ENCODE data around the gene BCL11A.

Gene BCL11A

DNA sequence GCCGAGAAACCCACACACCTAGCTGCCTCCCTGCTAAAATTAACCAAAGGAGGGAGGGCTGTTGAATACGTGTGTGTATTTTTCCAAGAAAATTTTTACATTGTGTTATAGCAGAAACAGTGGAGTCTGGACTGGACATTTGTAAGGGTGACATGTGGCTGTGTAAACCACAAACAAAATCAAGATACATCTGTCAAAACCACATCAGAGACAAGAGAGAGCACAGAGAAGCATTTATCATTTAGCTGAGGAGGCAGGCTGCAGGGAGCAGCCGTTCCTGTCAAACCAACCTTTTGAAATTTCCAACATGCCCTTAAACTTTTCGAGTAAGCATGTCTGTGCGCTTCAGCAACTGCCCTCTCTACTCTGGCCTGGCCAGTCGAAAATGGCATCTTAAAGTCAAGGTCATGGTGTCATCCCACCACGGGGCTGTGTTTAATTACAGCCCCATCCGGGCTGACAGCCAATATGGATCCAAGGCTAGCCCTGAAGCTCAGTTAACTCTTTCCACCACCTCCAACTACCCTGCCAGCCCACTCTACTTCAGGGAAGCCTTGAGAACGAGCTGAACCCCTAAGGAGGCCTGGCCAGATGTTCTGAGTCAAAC, 8.4 kb downstream of the BCL11A start:
- DNase-seq (no peak), ATAC-seq (no peak)

DNA sequence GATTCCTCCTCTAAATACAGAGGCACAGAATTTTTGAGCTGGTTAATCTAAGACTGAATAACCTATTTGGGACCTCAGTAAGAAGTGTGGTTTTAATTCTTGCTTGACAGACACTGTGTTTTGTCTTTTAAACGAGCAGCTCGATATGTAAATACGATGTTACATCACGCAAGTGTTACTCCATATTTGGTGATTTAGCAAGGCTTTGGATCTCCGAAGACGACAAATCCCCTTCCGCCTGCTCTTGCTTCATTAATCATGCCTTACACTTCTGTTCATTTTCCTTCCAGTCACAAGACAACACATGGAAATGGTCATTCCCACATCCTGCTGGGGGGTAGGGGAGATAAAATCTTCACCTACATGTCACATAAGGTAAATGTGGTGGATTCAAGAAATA, 9.4 kb downstream of the BCL11A start:
- DNase-seq = no peak

DNA sequence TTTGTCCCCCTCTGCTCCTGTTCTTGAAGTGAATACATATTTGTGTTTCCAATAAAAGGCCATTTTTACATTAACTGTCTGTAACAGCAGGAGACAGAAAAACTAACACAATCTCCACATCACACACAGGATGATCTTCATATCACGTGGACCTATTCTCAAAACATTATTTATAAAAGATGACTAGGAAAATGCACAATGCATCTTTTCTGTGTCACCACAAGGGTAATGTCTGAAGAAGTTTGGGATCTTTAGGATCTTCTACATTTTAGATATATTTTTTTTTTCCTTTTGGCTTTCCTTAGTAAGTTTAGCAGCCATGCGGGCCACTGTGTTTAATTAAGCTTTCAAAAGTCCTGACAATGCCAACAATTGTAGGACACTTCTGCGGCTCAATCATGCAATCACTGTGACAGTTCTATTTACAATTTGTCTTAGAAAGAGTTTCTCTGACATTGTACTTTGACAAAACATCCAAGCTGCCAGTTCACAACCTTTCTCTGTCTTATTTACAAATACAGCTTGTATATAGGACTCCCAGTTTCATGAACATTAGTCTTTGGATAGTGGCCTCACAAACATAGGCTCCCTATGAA, 12.3 kb downstream of the BCL11A start:
- ATAC-seq = no peak
- DNase-seq = no peak

More for the DNA sequence above, 9.4 kb downstream of the BCL11A start:
- ATAC-seq = no peak

DNA sequence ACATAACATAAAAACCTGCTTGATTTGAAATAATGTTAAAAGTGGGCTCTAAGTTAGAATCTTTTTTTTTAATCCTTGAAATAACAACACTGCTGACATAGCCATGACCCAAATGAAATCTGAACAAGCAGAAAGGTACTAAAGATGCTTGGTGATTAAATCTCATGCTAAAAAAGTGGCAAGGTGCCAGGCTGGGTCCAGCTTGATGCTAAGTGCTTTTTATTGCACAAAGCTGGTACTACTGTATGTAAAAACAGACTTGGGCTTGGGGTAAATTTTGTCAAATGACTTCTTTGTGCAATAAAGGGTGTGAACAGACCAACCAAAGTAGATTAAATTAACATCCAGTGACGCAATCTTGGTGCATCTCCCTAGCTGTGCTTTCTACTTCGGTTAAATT, 13.4 kb downstream of the BCL11A start:
- DNase-seq (no peak), ATAC-seq (no peak)

DNA sequence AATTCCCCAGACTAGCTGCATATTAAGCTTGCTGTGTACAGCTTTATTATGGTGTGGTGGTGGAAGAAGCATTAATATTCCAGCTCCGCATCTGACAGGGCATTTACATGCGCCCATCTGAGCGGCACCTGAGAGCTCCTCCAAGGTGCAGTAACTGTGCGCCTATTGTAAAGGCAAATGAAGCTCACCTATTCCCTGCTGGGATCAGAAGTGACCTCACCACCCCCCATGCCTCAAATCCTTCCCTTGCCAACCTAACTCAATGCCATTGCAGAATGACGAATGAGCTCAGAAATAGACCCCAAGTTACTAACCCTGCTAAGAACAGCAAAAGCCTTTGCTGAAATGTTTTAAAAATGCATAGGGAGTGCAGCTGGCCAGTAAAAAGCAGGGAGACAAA, 14.3 kb downstream of the BCL11A start:
- no peak for ATAC-seq
- DNase-seq = no peak

DNA sequence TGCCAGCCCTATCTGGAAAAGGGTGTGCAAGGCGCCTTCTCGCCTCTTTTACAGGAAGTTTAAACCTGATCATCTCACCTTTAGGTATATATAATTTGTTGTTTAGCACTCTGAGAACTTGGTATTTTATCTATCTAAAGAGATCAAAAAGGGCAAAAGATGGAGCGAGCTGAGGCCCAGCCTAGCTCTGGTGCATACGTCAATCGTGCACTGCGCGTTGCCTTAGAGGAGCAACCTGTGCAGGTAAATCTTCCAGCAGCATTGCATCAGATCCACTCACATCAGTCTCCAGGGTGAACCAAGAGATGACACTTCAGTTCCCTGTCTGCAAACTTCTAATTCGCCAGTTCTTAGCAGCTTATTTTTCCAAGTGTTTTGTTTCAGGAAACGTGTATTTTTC, 15.4 kb downstream of the BCL11A start:
- ATAC-seq = no peak

DNA sequence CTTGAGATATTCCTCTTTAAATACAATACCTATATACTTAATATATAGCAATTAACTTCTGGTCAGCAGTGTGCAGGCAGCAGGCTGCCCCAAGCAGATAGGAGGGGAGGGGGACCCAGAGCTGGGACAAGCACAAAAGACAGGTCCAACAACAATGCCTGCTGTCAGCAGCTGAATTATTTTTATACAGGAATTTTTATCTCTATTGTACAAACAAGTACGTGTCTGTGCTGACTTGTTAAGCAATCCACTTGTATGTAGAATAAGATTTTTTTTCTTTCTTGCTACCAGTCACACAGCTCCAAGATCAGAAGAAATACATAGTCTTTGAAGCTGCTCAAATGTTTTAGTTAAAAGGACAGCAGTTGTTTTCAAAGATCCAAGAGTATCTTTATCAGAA, 16.7 kb downstream of the BCL11A start:
- ATAC-seq = no peak
- no peak for DNase-seq

More for the DNA sequence above, 15.4 kb downstream of the BCL11A start:
- DNase-seq = no peak

DNA sequence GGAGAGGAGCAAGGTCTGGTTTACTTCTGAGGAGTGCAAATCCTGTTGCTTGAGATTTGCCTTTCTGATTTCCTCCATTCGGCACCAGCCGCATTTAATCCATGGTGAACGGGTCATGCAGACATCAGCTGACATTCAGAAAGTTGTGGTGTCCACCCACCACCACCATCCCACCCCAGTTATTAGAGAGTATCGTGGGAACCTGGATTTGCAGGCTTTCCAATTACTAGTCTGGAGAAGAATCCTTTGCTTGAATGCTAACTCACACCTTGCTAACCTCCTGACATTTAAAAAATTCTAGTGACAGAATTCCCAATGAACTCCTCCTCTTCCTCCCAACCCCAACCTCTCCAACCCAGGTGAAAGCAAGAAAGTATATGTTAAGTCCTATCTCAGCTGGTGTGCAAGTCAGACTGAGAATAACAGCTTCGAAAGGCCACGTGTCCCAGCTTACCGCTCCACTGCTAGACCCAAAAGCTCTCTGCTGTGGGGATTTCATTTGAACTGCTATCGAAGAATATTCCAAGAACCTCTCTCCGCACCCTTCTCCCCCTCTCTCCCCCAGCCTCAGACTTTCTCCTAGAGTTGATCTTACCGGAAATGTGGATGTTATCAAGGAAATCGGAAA, 17.7 kb downstream of the BCL11A start:
- DNase-seq = no peak
- ATAC-seq = no peak

DNA sequence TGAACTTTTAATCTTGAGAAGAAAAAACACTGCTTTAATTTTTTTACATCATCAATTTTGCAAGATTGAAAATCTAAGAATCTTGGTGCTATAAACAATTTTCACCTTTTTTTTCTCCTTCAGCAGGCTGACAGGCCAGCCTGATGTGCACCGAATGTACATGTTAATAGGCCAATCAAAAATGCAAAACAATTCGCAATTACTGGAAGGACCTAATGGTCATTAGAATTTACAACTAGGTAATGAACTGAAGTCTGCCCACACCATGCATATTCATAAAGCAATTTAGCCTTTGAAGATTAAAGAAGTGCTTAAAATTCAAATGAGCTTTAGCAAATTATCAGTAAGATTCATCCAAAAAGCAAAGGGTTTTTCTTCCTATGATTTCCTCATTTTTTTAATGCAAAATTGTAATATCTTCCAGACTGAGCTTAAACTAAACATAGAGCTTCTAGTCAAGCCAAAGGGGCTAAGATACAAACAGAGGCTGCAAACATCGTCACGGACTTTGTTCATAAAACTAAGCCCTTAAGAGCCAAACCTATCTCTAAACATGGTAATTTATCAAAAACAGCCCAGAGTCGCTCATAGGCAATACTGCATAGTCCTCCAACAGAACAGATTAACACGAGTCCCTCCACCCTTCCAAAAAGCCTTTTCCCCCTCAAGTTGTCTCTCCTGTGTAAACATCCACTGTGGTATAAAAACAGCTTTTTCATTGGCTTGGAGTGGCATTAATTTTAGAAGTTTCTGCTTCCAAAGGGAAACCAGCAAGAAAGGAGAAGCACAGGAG, 18.4 kb downstream of the BCL11A start:
- no peak for DNase-seq
- ATAC-seq = no peak

DNA sequence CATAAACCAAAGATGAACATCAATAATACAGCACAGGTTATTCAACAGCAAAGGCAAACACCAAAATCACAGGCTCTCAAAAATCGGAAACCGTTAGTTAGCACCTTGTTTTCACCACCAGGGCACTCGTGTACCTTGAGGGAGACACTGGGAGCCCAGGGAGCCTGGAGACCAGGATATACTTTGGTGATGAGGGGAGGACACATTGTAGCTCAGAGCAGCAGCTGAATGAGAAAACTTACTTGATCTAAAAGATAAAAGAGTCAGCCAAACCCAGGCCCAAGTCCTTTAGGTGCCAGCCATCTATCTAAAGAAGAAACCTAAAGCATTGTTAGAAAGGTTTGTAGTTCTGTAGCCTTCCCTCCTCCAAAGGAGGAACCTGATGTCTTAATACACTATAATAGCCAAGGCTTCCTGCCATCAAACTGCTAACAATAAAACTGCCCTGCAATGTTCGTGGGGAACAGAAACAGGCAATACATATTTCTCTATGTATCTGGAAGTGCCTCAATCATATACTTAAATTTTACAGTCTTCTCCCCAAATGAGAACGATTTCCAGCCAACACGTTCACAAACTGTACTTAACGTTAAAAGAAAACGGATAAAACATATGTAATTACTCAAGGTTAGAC, 19.3 kb downstream of the BCL11A start:
- no peak for DNase-seq
- ATAC-seq = no peak

DNA sequence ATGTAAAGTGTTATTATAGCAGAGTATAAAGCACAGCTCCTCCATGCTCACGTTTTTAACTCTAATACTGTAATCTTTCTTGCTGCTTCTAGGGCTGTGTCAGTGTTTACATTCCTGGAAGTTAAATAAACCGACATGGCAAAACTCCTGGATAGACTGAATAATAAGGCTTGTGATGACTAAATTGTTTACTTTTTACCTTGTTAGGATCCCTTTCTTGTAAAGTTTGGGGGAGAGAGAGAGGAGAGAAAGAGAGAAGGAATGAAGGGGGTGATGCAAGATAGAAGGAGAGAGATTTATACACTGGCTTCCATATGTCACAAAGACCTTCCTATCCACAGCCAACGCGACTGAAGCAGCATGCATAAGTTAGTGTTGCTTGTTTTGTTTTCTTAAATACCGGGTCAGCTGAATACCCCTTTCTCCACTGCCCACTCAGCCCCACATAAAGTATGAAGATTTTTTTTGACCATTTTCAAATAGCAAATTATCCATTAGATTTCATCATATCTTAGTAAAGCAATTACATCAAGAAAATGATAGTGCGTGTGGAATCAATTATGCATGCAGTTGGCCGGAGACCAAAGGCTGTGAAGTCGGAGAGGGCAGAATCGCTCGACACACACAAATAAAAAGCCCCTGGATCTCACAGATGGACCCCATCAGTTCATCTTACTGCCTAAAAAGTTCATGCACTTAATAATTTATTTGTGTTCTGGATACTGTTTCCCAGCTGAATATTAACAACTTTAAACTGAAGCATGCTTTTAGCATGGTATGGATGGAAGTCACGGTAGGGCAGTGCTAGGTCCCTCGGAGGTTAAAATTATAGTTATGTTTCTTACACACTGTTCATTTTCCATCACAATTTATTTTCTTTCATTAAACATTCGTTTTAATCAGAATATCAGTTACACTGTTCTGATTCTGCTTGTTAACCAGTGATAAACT, 20.1 kb downstream of the BCL11A start:
- no peak for ATAC-seq
- no peak for DNase-seq

DNA sequence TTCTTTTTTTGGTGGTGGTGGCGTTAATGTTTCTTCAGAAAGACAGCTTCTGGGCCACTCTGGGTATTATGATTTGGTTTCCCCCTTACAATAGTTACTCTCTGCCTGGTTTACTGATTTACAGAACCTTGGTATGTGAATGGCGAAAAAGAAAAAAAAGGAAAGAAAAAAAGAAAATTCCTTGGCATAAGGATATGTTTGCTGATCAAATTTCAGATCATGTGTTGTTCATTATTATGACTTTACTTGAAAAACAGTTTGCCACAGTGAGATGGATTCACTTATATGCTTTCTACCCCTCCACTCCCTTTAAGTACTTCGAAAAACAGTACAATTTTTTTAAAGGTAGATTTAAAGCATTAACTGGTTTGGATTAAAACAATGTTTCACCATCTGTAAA, 21.0 kb downstream of the BCL11A start:
- DNase-seq = no peak
- no peak for ATAC-seq

DNA sequence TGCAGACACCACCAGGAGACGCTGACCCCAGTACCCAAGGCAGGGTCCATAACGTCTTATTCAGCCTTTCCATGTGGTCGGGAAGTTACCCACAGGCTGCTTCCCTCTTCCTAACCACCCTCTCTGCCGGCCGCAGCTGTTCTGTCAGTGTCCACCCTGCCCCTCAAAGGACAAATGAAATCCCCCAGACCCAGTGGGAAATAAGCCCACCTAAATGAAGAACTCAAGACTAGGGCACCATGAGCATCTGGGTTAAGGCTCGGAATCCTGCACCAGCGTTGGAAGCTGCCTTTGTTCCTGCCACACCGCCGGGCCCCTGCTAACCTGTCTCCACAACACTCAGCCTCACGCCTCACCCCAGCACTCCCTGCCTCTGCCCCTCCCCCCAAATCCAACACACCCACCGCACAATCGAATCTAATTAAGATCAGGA, 21.7 kb downstream of the BCL11A start:
- DNase-seq = no peak
- no peak for ATAC-seq

DNA sequence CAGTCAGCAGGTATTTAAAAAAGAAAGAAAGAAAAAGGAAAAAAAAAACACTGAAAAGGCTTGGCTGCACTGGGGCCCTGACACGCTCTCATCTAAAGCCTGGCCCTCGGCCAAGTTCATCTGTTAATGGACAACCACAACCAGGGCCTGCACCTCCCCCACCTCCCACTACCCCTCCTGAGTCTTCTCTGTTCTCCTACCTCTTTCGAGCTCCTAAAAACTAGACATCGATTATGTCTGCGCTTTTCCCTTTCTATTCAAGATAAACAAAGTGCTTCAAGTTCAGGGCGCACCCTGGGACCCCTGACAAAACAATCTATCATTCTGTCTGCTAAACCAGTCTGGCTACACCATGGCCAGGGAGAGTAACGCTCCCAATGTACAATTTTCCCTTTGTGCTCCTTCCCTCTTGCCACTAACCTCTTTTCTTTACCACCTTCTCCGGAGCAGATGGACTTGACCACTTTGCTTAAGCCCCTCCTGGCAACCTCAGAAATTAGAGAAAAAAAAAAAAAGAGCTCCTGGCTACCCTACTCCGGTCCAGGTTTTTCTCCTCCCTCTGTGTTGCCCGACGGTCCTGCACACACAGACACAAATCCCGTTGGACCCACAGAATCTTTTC, 22.7 kb downstream of the BCL11A start:
- DNase-seq (no peak), ATAC-seq (no peak)

DNA sequence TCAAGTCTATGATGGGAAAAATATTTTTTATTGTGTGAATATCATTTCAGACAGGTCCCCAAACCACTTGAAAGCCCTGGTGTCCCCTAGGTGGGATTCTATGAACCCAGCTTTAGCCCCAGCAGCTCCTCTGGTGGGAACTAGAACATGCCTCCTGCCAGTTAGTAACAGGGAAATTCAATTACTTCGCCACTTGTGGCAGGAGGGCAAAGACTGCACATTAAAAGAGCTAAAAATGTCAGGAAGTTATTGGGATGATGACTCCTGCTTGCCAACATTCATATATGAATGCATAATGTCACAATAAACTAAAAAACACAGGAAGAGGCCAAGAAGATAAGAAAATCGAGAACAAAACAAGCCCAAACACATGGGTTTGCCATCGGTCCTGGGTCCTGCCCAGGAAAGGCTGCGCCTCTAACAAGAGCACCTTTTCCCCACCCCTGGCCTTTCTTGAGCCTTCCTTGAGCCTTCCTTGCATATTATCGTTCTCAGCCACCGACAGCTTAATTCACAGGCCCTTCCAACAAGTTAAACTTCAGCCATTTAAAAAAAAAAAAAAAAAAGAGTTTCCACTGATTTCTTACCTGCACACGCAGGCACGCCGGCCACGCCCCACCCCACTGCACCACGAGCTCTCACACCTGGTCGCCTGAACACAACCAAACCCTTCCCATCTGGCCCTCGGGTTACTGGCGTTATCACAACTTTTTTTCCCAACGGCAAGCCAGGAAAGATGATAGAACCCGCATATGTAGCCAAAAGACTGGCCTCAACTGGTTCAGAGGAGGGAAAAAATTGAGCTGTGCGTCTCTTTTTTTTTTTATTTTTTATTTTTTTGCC, 23.4 kb downstream of the BCL11A start:
- ATAC-seq = no peak
- DNase-seq = no peak

DNA sequence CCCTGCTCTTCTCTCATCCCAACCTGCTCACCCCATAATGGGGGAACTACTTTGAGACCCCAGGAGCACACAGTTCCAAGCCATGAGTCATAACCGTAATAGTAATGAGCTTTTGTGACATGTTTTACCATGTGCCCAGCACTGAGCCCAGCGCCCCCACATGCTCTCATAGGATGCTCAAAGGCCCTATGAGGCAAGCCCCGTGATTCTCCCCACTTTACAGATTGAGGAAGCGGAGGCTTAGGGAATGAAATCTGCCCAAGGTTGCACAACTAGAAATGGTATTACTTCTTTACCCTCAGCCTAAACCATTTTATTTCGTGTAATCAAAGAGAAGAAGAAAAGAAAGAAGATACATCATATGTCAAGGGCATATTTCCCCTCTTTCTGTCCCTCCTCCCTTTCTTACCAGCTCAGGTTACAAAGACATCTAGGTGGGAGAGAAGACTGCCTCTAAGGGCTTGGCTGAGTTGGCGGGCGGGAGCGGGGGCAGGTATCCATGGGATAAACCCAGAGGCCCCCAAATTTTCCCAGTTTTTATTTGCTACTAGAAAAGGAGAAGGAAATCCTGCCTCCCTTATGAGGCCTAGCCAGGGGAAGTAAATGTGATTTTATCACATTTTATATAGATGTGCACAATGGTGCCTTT, 24.2 kb downstream of the BCL11A start:
- no peak for ATAC-seq
- DNase-seq = no peak

DNA sequence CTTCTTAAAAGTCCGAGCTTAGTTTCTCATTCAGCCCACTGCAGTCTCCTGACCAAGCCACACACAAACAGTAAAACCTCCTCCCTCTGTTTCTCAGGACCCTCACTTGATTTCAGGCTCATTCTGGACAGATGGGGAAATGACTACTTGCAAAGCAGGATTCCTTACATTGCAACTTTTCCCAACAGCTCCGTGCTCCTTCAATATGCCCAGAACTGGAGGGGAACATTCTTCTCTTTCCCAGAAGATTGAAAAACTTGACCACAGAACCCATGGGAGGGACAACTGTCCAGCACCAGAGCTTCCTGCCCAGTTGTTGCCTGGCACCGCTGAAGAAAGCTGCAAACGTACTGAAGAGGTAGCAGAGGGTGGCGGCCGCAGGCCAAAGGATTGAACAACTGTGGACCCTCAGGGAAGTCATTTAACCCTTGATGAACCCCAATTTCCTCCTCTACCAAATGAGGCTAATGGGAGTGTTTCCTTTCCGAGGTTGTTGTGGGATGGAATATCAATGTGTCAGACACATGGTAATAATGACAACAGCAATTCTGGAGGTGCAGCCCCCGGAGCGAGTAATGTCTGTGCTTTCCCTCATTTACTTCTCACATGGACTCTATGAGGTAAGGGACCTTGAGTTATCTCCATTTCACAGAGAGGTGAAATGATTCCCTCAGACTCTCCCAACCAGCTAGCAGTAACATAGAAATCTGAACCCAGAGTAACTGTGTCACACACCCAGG, 25.0 kb downstream of the BCL11A start:
- DNase-seq (no peak), ATAC-seq (no peak)

DNA sequence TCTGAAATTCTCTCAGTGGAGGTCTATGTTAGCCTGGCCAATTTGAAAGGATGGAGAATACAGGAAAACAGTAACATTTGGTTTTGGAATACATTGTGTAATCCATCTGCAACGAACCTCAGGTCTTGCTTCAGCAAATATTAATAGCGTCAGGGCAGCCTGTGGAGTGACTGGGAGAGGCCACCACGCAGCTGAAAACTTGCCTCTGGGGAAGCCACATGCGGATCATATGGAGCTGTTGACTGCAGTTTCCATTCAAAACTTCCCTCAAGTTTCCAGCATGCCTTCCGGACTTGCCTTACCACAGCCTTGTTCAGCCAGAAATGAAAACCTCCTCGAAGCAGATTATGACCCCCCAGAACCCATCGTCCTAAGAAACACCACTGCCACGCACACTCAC, 25.7 kb downstream of the BCL11A start:
- no peak for DNase-seq
- ATAC-seq = no peak

DNA sequence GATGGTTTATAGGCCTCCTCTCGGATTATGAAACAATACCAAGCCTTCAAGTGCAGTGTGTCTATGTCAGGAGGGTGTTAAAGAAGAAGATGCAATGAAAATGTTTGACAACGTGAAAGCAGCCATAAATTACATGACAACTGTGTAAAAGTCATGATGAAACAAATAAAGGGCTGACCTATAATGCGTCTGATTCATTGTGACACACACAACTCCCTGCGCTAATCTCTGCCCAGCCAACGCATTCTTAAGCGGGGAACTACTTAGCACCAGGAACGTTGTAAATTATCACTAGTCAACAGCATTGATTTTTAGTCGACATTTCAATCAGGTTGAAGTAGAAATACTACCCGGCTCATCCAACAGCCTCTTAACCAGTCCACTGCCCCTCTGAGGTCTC, 26.8 kb downstream of the BCL11A start:
- ATAC-seq = no peak
- DNase-seq = no peak

Measured in stimulated activated naive CD8-positive, alpha-beta T cell treated with anti-CD3 and anti-CD28 coated beads, Interleukin-15, Interleukin-2, amounts not matched to agents 100 U/mL and 50 U/mL, for 24 hours (primary cell).